Osteocyte (in vitro differentiated cells): Measurements from ENCODE around the gene APOBEC2. TPM values are rescaled to one million over a fixed set of nuclear protein-coding genes. Genes with fewer than 3 reads are reported as not detected.

ENCODE experiments used
- DNase-seq: peaks from one replicate; pipeline ENCODE4 v3.0.0; 2021; ENCODE audit warnings: mixed read lengths; ENCODE audit not compliant: unreplicated experiment; ENCODE audit errors: extremely low spot score
- H3K27ac Mint-ChIP-seq: one replicate; pipeline ENCODE4 v1.8.0; 2021; ENCODE audit warnings: mild to moderate bottlenecking, mixed read lengths; ENCODE audit not compliant: unreplicated experiment
- H3K27me3 Mint-ChIP-seq: one replicate; pipeline ENCODE4 v1.8.0; 2021; ENCODE audit warnings: mixed read lengths; ENCODE audit not compliant: unreplicated experiment
- H3K36me3 Mint-ChIP-seq: one replicate; pipeline ENCODE4 v1.8.0; 2021; ENCODE audit warnings: mixed read lengths; ENCODE audit not compliant: unreplicated experiment
- H3K4me1 Mint-ChIP-seq: one replicate; pipeline ENCODE4 v1.8.0; 2021; ENCODE audit warnings: mixed read lengths; ENCODE audit not compliant: unreplicated experiment
- H3K4me3 Mint-ChIP-seq: one replicate; pipeline ENCODE4 v1.8.0; 2021; ENCODE audit warnings: mild to moderate bottlenecking, moderate library complexity, mixed read lengths; ENCODE audit not compliant: unreplicated experiment
- H3K9me3 Mint-ChIP-seq: one replicate; pipeline ENCODE4 v1.8.0; 2021; ENCODE audit warnings: mixed read lengths; ENCODE audit not compliant: unreplicated experiment
- CTCF ChIP-seq: fragments of 200-600 bp; sonication (generic); IDR thresholded peaks from 2 replicates; pipeline ENCODE4 v1.5.0; 2021; ENCODE audit warnings: antibody characterized with exemption, mild to moderate bottlenecking, moderate library complexity
- total RNA-seq: library from RNA; stranded (reverse); gene quantifications from 2 replicates; pipeline ENCODE4 v1.2.1, GENCODE V29; 2021

The APOBEC2 gene
- total RNA-seq, 1 donor from 2014 or later = not detected

- no peaks in the 10 kb centered on the region for H3K27me3 Mint-ChIP-seq
- H3K4me3 Mint-ChIP-seq = no peak overlapping the region
- H3K9me3 Mint-ChIP-seq = no peaks in the 10 kb centered on the region
- DNase-seq = no peak
- no peak for TF ChIP-seq CTCF
- H3K27ac Mint-ChIP-seq = no peak overlapping the region
- peaks cover 49% of the 10 kb centered on the region for H3K36me3 Mint-ChIP-seq
- H3K4me1 Mint-ChIP-seq = peaks cover 2% of the 10 kb centered on the region
Observed at GRCh38 chr6:41085182-41085581, 32.2 kb downstream of the APOBEC2 start.

GRCh38 chr6:41088451-41088850 is 35.4 kb downstream of the APOBEC2 start:
- Mint-ChIP-seq H3K27ac (no peak overlapping the region), H3K36me3 (peaks cover 42% of the 10 kb centered on the region), H3K4me3 (no peak overlapping the region), H3K27me3 (no peaks in the 10 kb centered on the region), H3K4me1 (peaks cover 2% of the 10 kb centered on the region), H3K9me3 (no peaks in the 10 kb centered on the region)
- DNase-seq = no peak
- TF ChIP-seq CTCF = no peak

GRCh38 chr6:41090841-41091761 is 38.1 kb downstream of the APOBEC2 start:
- no peak for DNase-seq
- H3K27ac Mint-ChIP-seq = no peak overlapping the region
- TF ChIP-seq CTCF = no peak
- no peak overlapping the region for H3K4me3 Mint-ChIP-seq
- H3K4me1 Mint-ChIP-seq = peaks cover 2% of the 10 kb centered on the region
- H3K27me3 Mint-ChIP-seq = no peaks in the 10 kb centered on the region
- peaks cover 51% of the 10 kb centered on the region for H3K36me3 Mint-ChIP-seq
- H3K9me3 Mint-ChIP-seq = no peaks in the 10 kb centered on the region

GRCh38 chr6:41092421-41093140 is 39.6 kb downstream of the APOBEC2 start:
- Mint-ChIP-seq H3K27ac (no peak overlapping the region), H3K27me3 (no peaks in the 10 kb centered on the region), H3K4me1 (peaks cover 16% of the 10 kb centered on the region), H3K4me3 (no peak overlapping the region), H3K36me3 (peaks cover 59% of the 10 kb centered on the region), H3K9me3 (no peaks in the 10 kb centered on the region)
- TF ChIP-seq CTCF = peak; percentile 64
- no peak for DNase-seq

GRCh38 chr6:41093729-41094128 is 40.7 kb downstream of the APOBEC2 start:
- Mint-ChIP-seq H3K4me1 (peaks cover 25% of the 10 kb centered on the region), H3K4me3 (no peak overlapping the region)
- no peak for DNase-seq

More at GRCh38 chr6:41093729-41094128, 40.7 kb downstream of the APOBEC2 start:
- Mint-ChIP-seq H3K27ac (no peak overlapping the region), H3K36me3 (peaks cover 66% of the 10 kb centered on the region), H3K27me3 (no peaks in the 10 kb centered on the region), H3K9me3 (no peaks in the 10 kb centered on the region)
- no peak for TF ChIP-seq CTCF
